ENCODE data around the gene PDE6H.
A peak's percentile ranks its signal among the peaks of the same experiment; 100 is the strongest.

Gene PDE6H

GRCh38 chr12:14937689-14938088 lies 35.2 kb upstream of the PDE6H start:
- Histone ChIP-seq H3K9me3 (ENCODE audit: control insufficient read depth, insufficient read depth, low read length) (peaks cover 7% of the 10 kb centered on the region; the same call in 1 of the 2 replicates), H3K4me1 (ENCODE audit: control insufficient read depth, low read length) (peaks cover 30% of the 10 kb centered on the region), H4K20me1 (ENCODE audit: control insufficient read depth, insufficient read depth, low read depth, low read length) (no peaks in the 10 kb centered on the region), H3K27ac (ENCODE audit: low read depth, low read length) (no peak overlapping the region), H3K79me2 (ENCODE audit: control insufficient read depth, low read length) (no peaks in the 10 kb centered on the region), H3K4me3 (ENCODE audit: low read length) (no peak overlapping the region), H3K36me3 (ENCODE audit: control insufficient read depth, low read length) (peaks cover 45% of the 10 kb centered on the region), H3K9me2 (replicated peaks; ENCODE audit: control insufficient read depth, low read length) (no peaks in the 10 kb centered on the region), H3F3A (ENCODE audit: control insufficient read depth, insufficient read depth) (peaks cover 30% of the 10 kb centered on the region), H3K27me3 (ENCODE audit: control insufficient read depth, low read length) (no peaks in the 10 kb centered on the region), H3K4me2 (ENCODE audit: low read length) (no peak overlapping the region)
- no peak for TF ChIP-seq EZH2phosphoT487 (IDR thresholded peaks at IDR 0.05; ENCODE audit: borderline replicate concordance, low read length)
- TF ChIP-seq, protein P1, sequence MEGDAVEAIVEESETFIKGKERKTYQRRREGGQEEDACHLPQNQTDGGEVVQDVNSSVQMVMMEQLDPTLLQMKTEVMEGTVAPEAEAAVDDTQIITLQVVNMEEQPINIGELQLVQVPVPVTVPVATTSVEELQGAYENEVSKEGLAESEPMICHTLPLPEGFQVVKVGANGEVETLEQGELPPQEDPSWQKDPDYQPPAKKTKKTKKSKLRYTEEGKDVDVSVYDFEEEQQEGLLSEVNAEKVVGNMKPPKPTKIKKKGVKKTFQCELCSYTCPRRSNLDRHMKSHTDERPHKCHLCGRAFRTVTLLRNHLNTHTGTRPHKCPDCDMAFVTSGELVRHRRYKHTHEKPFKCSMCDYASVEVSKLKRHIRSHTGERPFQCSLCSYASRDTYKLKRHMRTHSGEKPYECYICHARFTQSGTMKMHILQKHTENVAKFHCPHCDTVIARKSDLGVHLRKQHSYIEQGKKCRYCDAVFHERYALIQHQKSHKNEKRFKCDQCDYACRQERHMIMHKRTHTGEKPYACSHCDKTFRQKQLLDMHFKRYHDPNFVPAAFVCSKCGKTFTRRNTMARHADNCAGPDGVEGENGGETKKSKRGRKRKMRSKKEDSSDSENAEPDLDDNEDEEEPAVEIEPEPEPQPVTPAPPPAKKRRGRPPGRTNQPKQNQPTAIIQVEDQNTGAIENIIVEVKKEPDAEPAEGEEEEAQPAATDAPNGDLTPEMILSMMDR (IDR thresholded peaks at IDR 0.05; ENCODE audit: low read depth, low read length, poor library complexity, severe bottlenecking) = peak; percentile 48

- no peaks in the 10 kb centered on the region for H3K9me2 ChIP-seq (replicated peaks; ENCODE audit: control insufficient read depth, low read length)
- H3K79me2 ChIP-seq (ENCODE audit: control insufficient read depth, low read length) = no peaks in the 10 kb centered on the region
- H3K4me3 ChIP-seq (ENCODE audit: low read length) = 0 out of 2 replicates have a peak within 1 kb of the TSS, but pooled peaks have one; percentile 23
- H3K27me3 ChIP-seq (ENCODE audit: control insufficient read depth, low read length) = no peaks in the 10 kb centered on the region
- TF ChIP-seq, protein P1 (IDR thresholded peaks at IDR 0.05; ENCODE audit: low read depth, low read length, poor library complexity, severe bottlenecking) = no peak
- no peaks in the 10 kb centered on the region for H4K20me1 ChIP-seq (ENCODE audit: control insufficient read depth, insufficient read depth, low read depth, low read length)
- peaks cover 7% of the 10 kb centered on the region; the same call in 1 of the 2 replicates for H3K9me3 ChIP-seq (ENCODE audit: control insufficient read depth, insufficient read depth, low read length)
- H3K4me1 ChIP-seq (ENCODE audit: control insufficient read depth, low read length) = peaks cover 30% of the 10 kb centered on the region
- H3K27ac ChIP-seq (ENCODE audit: low read depth, low read length) = peak within 1 kb of the TSS; percentile 46
- peak within 1 kb of the TSS; percentile 50 for H3K4me2 ChIP-seq (ENCODE audit: low read length)
- peaks cover 51% of the 10 kb centered on the region for H3K36me3 ChIP-seq (ENCODE audit: control insufficient read depth, low read length)
- peaks cover 32% of the 10 kb centered on the region for H3F3A ChIP-seq (ENCODE audit: control insufficient read depth, insufficient read depth)
Measured at GRCh38 chr12:14938301-14938700, 34.5 kb upstream of the PDE6H start, which contains the start of gene ERP27. TSS of gene ERP27 (minus strand) at chr12:14938537. CDS start at chr12:14938508, 29 bp downstream.

GRCh38 chr12:14941369-14941768 lies 31.5 kb upstream of the PDE6H start:
- Histone ChIP-seq H3K79me2 (ENCODE audit: control insufficient read depth, low read length) (0 out of 2 replicates have a peak, but pooled peaks cover 2% of the 10 kb centered on the region), H3K4me1 (ENCODE audit: control insufficient read depth, low read length) (peaks cover 30% of the 10 kb centered on the region), H3K36me3 (ENCODE audit: control insufficient read depth, low read length) (peaks cover 73% of the 10 kb centered on the region), H3K4me2 (ENCODE audit: low read length) (no peak overlapping the region), H3K4me3 (ENCODE audit: low read length) (no peak overlapping the region), H3K9me3 (ENCODE audit: control insufficient read depth, insufficient read depth, low read length) (peaks cover 7% of the 10 kb centered on the region; the same call in 1 of the 2 replicates), H3K9me2 (replicated peaks; ENCODE audit: control insufficient read depth, low read length) (no peaks in the 10 kb centered on the region), H3K27me3 (ENCODE audit: control insufficient read depth, low read length) (no peaks in the 10 kb centered on the region), H3K27ac (ENCODE audit: low read depth, low read length) (no peak overlapping the region), H4K20me1 (ENCODE audit: control insufficient read depth, insufficient read depth, low read depth, low read length) (no peaks in the 10 kb centered on the region), H3F3A (ENCODE audit: control insufficient read depth, insufficient read depth) (peaks cover 45% of the 10 kb centered on the region)
- no peak for TF ChIP-seq EZH2phosphoT487 (IDR thresholded peaks at IDR 0.05; ENCODE audit: borderline replicate concordance, low read length)
- TF ChIP-seq, protein P1 (IDR thresholded peaks at IDR 0.05; ENCODE audit: low read depth, low read length, poor library complexity, severe bottlenecking) = no peak

Measured in DOHH2 (cell line).